Measurements from ENCODE around the gene STAT5B. TPM values are rescaled to one million over a fixed set of nuclear protein-coding genes. Genes with fewer than 3 reads are reported as not detected.

Gene STAT5B
- total and polyA plus RNA-seq, 2 of the 8 experiments (the other 6 are each of a cell fraction or from before 2014, with no cell fraction given), result 35.3 to 52.6 TPM

DNA sequence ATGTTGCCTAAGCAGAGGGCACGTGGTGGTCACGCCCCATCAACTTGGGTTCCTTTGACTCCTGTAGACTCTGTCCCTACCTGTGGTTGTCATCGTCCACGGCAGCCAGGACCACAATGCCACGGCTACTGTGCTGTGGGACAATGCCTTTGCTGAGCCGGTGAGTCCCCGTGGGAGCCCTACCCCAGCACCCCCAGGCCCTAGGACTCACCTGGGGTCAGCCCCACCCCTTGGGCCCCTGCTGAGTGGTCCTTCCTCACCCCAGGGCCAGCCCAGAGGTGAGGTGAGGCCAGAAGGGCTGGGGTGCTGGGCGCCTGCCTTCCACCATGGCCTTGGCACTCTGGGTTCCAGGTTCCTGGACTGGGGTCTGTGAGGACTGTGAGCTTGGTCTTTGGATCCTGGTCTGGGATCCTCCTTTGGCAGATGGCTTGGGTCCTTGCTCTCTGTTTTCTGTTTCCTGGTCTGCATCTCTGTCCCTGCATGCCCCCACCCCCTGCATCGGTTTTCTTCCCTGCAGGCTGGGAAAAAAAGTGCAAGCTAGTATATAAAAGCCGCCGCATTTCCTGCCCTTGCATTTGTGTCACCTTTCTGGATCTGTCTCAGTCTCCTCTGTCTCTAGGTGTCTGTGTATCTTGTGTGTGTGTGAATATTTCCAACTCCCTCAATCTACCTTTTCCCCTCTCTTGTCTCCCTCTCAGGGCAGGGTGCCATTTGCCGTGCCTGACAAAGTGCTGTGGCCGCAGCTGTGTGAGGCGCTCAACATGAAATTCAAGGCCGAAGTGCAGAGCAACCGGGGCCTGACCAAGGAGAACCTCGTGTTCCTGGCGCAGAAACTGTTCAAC lies 29.6 kb upstream of the STAT5B start:
- H3K14ac ChIP-seq (ENCODE audit: insufficient read length), result no peak overlapping the region
- no peak overlapping the region; the same call in 1 of the 2 replicates for H3K18ac ChIP-seq (ENCODE audit: extremely low read depth, low read length)
- no peak overlapping the region for H3K27ac ChIP-seq (ENCODE audit: low read depth, low read length)
- H3K27me3 ChIP-seq (replicated peaks in 1 of 4; ENCODE audit: control insufficient read depth in 3 of 4, extremely low read depth in 1 of 4, insufficient read depth in 3 of 4, low read length in 3 of 4), result no peaks in the 10 kb centered on the region
- no peak for TF ChIP-seq CREB1 (IDR thresholded peaks at IDR 0.05)
- H2AK5ac ChIP-seq (ENCODE audit: low read depth, low read length), result no peak overlapping the region
- H3K4ac ChIP-seq (replicated peaks; ENCODE audit: insufficient read length, low read depth, low read length), result no peak overlapping the region
- no peak overlapping the region for H2AFZ ChIP-seq (ENCODE audit: low read length)
- no peak overlapping the region for H3K9ac ChIP-seq (replicated peaks in 1 of 4; ENCODE audit: extremely low read depth in 1 of 4, low read depth in 3 of 4, low read length in 3 of 4)
- peaks cover 0 to 3% of the 10 kb centered on the region in 2 experiments for H4K20me1 ChIP-seq (replicated peaks in 1 of 2; ENCODE audit: control insufficient read depth in 1 of 2, insufficient read depth in 2 of 2, low read length in 2 of 2)
- no peaks in the 10 kb centered on the region for H3K79me1 ChIP-seq (ENCODE audit: low read depth, low read length)
- no peak overlapping the region for H3K56ac ChIP-seq (replicated peaks; ENCODE audit: insufficient read length, low read depth, low read length)
- H3K9me3 ChIP-seq (ENCODE audit: insufficient read depth in 2 of 2, low read depth in 1 of 2, low read length in 1 of 2), result no peaks in the 10 kb centered on the region
- no peak for FAIRE-seq
- H2BK5ac ChIP-seq (ENCODE audit: low read depth, low read length), result no peak overlapping the region
- H2BK15ac ChIP-seq (ENCODE audit: low read length), result no peak overlapping the region
- POLR2A ChIA-PET (ENCODE audit: partially characterized antibody), result interaction anchor here (1.4 kb wide), 1 partner anchor 30 kb away, joined by 3 read pairs; no protein-coding TSS in a partner anchor
- H4K8ac ChIP-seq (ENCODE audit: extremely low read depth, insufficient read depth, low read length), result no peak overlapping the region
- no peaks in the 10 kb centered on the region for H3K79me2 ChIP-seq (ENCODE audit: control insufficient read depth in 1 of 2, insufficient read depth in 2 of 2, low read length in 2 of 2)
- H2BK120ac ChIP-seq (replicated peaks; ENCODE audit: low read depth, low read length), result no peak overlapping the region
- no peak overlapping the region for H3K4me2 ChIP-seq (ENCODE audit: insufficient read depth in 1 of 2, low read depth in 2 of 2, low read length in 2 of 2)
- H3K23me2 ChIP-seq (ENCODE audit: low read depth, low read length), result no peaks in the 10 kb centered on the region
- H4K91ac ChIP-seq (replicated peaks; ENCODE audit: insufficient read length, low read length), result no peak overlapping the region
- no peak overlapping the region for H2BK12ac ChIP-seq (ENCODE audit: low read depth, low read length)
- WGBS, 2 experiments (ENCODE audit: extremely low coverage in 1 of 2, insufficient coverage in 1 of 2, insufficient read length in 1 of 2, insufficient replicate concordance in 2 of 2, low coverage in 1 of 2, low lambda C conversion rate in 2 of 2, missing lambda C conversion rate in 1 of 2), result 94% methylated on average over 16 of the region's 18 CpGs; no CpG with 5 or more reads in 1 of the 2 experiments
- no peak overlapping the region for H2BK20ac ChIP-seq (ENCODE audit: low read length)
- H3K36me3 ChIP-seq (ENCODE audit: control insufficient read depth in 2 of 4, insufficient read depth in 4 of 4, low read length in 3 of 4), result no peaks in the 10 kb centered on the region
- CTCF ChIA-PET (ENCODE audit: partially characterized antibody), result interaction anchor here (0.5 to 2.2 kb wide), 4 partner anchors 12 to 105 kb away, joined by 3 to 11 read pairs (median 4); no protein-coding TSS in a partner anchor
- no peak overlapping the region for H3K4me3 ChIP-seq (ENCODE audit: extremely low read depth in 1 of 4, insufficient read depth in 2 of 4, low read depth in 3 of 4, low read length in 4 of 4)
- peaks cover 0 to 5% (median 4%) of the 10 kb centered on the region in 4 experiments; a peak in 4 of 7 replicates for H3K4me1 ChIP-seq (replicated peaks in 1 of 4; ENCODE audit: control insufficient read depth in 3 of 4, insufficient read depth in 4 of 4, low read length in 3 of 4)
- no peak for DNase-seq (ENCODE audit: low read depth in 1 of 2, low spot score in 2 of 2)
- H4K5ac ChIP-seq (ENCODE audit: insufficient read length, low read depth, low read length), result no peak overlapping the region
- no peak overlapping the region for H3K23ac ChIP-seq (ENCODE audit: insufficient read length)

All from H1 (cell line).